GM12864 (cell line): Measurements from ENCODE around the gene GIT2.

Experiments used
- DNase-seq: peaks from one replicate; pipeline ENCODE4 v3.0.0-alpha.2; 2011; ENCODE audit warnings: low read depth
- H3K4me3 ChIP-seq: 2 replicates; pipeline ENCODE4 v1.5.1; 2011; ENCODE audit warnings: mild to moderate bottlenecking, low read depth, low read length, control low read depth
- CTCF ChIP-seq: IDR thresholded peaks from 2 replicates; pipeline ENCODE4 v1.5.1; 2011; ENCODE audit warnings: low read depth, mild to moderate bottlenecking, moderate library complexity, low read length, control low read depth, inconsistent platforms; ENCODE audit errors: missing control alignments

GIT2 gene

GRCh38 chr12:110029290-110029815 is 33.2 kb upstream of the GIT2 start:
- no peak for TF ChIP-seq CTCF
- no peak overlapping the region for H3K4me3 ChIP-seq
- DNase-seq: no peak

DNA sequence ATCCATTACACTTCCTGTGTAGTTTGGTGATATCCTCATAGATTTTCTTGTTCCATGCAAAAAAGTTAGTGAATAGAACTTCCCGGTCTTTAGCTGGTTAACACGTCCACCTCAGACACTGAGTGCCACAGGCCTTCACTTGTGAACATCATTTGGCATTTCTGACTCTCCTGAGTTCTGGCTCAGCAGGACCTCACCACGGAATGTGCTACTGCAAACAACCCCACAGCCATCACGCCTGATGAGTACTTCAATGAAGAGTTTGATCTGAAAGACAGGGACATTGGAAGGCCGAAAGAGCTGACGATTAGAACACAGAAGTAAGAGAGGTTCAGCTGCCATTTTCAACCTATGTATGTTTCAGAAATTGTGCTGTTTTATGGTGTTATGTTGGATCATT is 32.2 kb upstream of the GIT2 start:
- DNase-seq: no peak
- no peak for TF ChIP-seq CTCF
- H3K4me3 ChIP-seq: no peak overlapping the region

- no peak for DNase-seq
- H3K4me3 ChIP-seq: no peak overlapping the region
- no peak for TF ChIP-seq CTCF
Observed at GRCh38 chr12:110024051-110024450, 27.9 kb upstream of the GIT2 start.

- no peak for TF ChIP-seq CTCF
- DNase-seq: no peak
- H3K4me3 ChIP-seq: no peak overlapping the region
Observed at GRCh38 chr12:110023059-110023980, 27.2 kb upstream of the GIT2 start.

DNA sequence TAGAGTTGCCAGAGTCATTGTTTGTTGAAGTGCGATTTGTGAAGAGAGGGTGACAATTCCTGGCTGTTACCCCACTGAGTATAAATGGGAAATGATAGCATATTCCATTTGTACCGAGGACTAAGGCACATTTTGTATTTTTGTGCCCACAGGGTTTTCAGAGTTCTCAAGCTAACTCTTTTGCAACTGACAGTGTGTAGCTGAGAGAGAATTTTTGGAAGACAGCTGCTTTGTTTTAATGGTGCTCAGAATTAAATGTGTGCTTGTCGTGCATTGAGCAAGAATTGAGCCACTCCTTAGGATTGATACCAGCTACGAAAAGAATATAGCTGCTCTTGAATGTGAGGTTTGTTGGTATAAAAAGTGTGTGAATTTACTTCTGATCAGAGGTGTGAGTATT is 24.8 kb upstream of the GIT2 start:
- no peak overlapping the region for H3K4me3 ChIP-seq
- no peak for DNase-seq
- TF ChIP-seq CTCF: no peak

DNA sequence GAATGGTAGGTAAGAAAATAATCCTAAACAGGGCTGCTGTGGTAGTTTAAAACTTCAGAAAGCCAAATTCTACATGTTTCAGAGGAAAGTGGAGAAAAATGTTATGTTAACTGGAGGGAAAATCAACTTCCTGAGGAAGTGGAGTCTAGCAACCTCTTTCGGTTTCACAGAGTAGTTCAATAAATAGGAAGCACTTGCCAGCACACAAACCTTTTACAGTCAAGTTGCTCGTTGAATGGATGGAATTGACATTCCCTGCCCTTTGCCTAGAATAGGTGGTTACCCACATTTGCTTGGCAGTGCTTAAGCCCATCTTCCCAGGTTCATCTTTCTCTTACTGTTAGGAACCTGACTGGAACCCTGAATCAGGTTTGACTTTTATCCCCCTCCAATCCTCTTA is 19.0 kb upstream of the GIT2 start:
- no peak overlapping the region for H3K4me3 ChIP-seq
- no peak for DNase-seq
- no peak for TF ChIP-seq CTCF
